NK-92 (cell line): ENCODE measurements around the gene REEP2.
"Not testable (repeated sequence)": the region's sequence is repeated elsewhere in the genome, so short reads cannot be mapped to it uniquely, and the experiment has no call there.

Source experiments
- DNase-seq: peaks from one replicate; lab custom pipeline; 2025; ENCODE audit not compliant: unreplicated experiment; lab: John Stamatoyannopoulos, UW

The REEP2 gene

GRCh38 chr5:138438724-138439476 lies at the start of gene REEP2:
REEP2 (plus strand) TSS chr5:138439057; CDS start chr5:138439209, 152 bp downstream.
- DNase-seq: no peak

GRCh38 chr5:138389332-138389731 lies 49.5 kb upstream of the REEP2 start:
- DNase-seq: no peak

GRCh38 chr5:138389911-138390310 lies 48.9 kb upstream of the REEP2 start:
- not testable (repeated sequence) for DNase-seq

GRCh38 chr5:138391859-138392386 lies 46.9 kb upstream of the REEP2 start:
- DNase-seq: no peak

GRCh38 chr5:138402640-138403039 lies 36.2 kb upstream of the REEP2 start:
- DNase-seq: no peak

GRCh38 chr5:138408023-138408422 lies 30.8 kb upstream of the REEP2 start:
- DNase-seq: no peak

GRCh38 chr5:138410996-138411640 lies 27.7 kb upstream of the REEP2 start:
- DNase-seq: not testable (repeated sequence)

GRCh38 chr5:138418444-138418843 lies 20.4 kb upstream of the REEP2 start:
- no peak for DNase-seq

GRCh38 chr5:138425079-138425478 lies 13.8 kb upstream of the REEP2 start:
- DNase-seq: no peak

- no peak for DNase-seq
Observed at GRCh38 chr5:138435943-138436342, 2.9 kb upstream of the REEP2 start.

- no peak for DNase-seq
Observed at GRCh38 chr5:138438003-138438723, 694 bp upstream of the REEP2 start.

GRCh38 chr5:138439477-138440158 lies 761 bp downstream of the REEP2 start:
- DNase-seq: no peak

GRCh38 chr5:138440159-138441073 lies 1.6 kb downstream of the REEP2 start:
- DNase-seq: no peak

- no peak for DNase-seq
Observed at GRCh38 chr5:138441221-138441620, 2.4 kb downstream of the REEP2 start.

- no peak for DNase-seq
Observed at GRCh38 chr5:138444078-138444773, 5.4 kb downstream of the REEP2 start.

GRCh38 chr5:138444774-138445546 lies 6.1 kb downstream of the REEP2 start:
- DNase-seq: no peak

GRCh38 chr5:138445547-138446271 lies 6.9 kb downstream of the REEP2 start:
- no peak for DNase-seq

- DNase-seq: no peak
Observed at GRCh38 chr5:138448070-138448469, 9.2 kb downstream of the REEP2 start.
